ENCODE data around the gene C4orf46.
"Not testable (repeated sequence)": the region's sequence is repeated elsewhere in the genome, so short reads cannot be mapped to it uniquely, and the experiment has no call there.

DNA sequence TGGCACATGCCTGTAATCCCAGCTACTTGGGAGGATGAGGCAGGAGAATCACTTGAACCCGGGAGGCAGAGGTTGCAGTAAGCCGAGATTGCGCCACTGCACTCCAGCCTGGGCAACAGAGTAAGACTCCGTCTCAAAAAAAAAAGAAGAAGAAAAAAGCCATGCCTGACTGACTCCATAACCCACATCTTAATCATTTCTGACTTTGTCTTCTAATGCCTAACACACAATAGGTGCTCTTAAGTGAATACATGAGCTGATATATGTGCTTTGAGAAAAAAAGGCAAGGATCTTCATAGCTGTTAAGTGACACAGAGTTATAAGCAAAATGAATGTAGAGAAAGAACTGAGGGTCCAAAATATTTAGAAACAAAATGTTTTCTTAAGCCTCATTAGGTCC is 40.9 kb upstream of the C4orf46 start:
- not testable (repeated sequence) for TF ChIP-seq CTCF (conservative IDR thresholded peaks at IDR 0.05; ENCODE audit: low read length); EZH2phosphoT487 (IDR thresholded peaks at IDR 0.05; ENCODE audit: borderline replicate concordance, low read depth, low read length)

Measured in OCI-LY7 (cell line).